GM21390 (cell line): ENCODE data around the gene TMEM273.

Experiments
- ATAC-seq: cut with Tn5 transposase; IDR thresholded peaks from one replicate; pipeline ENCODE4 v1.9.1; 2021; ENCODE audit not compliant: unreplicated experiment

Gene TMEM273

DNA sequence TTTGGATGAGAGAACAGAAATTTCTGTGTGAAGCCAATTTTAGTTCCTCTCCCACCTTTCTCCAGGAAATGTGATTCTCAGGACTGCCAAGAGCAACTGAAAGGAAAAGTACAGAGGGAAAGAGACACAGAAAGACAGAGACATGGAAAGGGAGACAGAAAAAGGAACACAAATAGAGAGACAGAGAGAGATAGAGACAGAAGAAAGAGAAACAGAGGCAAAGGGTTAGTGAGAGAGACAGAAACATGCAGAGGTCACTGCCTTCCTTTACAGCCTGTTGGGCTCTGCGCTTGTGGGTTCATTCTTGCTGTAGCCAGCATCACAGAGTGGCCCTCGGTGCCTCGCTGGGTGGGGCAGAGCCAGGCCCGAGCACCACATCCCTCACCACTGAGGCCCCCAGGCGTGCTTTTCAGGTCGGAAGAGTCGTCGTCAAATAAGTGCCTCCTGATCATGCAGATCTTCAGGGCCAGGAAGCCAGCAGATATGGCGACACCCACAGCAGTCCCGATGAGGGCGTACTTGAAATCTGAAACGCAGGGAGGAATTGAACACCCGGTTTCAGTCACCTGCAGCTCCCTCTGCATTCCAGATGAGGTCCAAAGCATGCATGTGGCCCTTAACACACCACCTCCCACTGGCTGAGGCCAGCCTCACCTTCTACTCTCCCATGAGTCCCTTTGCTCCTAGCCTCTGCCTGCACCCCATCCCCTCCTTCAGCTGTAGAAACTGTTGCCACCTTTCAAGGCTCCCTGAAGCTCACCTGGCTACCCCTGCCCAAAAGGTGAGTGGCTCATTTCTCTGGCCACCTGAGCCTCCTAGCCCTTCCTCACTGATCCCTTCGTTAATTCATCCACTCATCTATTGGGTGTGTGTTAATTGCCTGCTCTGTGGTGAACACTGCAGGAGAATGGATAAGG lies 21.4 kb downstream of the TMEM273 start:
- no peak for ATAC-seq

DNA sequence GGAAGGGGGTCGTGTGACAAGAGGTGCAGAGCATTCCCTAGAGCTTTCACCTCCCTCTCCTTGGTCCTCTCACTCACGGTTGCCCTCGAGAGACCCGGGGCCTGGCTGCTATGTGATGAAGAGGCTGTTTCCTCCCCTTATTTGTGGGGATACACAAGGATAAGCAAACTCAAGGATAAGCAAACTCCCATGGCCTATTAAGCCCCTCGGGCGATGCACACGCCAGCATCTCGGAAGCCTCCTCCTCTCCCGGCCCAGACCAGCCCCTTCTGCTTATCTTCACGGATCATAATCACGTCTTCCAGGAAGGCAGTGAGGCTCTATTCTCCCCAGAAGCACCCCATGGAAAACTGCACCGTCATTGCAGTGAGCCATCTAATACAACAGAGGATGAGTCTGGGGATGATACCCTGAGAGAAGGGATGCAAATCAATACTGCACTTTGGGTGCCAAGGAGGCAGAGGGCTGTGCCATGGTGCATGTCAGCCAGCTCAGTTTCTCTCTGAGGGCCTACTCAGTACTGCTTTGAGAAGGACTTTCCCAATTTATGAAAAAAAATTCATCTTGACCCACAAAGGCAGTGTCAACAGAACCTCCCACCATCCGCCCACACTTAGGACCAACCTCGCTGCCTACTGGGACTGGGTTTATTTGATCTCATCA lies 22.2 kb downstream of the TMEM273 start:
- ATAC-seq, result no peak

DNA sequence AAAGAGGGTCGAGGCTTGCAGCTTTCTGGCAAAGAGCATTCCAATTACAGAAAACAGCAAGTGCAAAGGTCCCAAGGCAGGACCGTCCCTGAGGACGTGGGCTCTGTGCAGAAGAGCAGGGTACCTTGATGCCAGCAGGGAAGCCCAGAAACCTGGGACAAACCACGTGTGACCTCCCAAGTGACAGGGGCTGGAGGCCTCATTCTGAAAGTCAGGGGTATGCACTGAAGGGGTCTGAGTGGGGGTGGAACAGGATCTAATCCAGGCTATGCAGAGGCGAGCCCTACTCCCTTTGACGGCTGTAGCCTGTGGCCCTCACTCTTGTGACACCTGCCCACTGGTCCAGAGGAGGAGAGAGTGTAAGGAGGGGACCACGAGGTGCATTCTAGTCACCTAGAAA lies 22.9 kb downstream of the TMEM273 start:
- no peak for ATAC-seq

DNA sequence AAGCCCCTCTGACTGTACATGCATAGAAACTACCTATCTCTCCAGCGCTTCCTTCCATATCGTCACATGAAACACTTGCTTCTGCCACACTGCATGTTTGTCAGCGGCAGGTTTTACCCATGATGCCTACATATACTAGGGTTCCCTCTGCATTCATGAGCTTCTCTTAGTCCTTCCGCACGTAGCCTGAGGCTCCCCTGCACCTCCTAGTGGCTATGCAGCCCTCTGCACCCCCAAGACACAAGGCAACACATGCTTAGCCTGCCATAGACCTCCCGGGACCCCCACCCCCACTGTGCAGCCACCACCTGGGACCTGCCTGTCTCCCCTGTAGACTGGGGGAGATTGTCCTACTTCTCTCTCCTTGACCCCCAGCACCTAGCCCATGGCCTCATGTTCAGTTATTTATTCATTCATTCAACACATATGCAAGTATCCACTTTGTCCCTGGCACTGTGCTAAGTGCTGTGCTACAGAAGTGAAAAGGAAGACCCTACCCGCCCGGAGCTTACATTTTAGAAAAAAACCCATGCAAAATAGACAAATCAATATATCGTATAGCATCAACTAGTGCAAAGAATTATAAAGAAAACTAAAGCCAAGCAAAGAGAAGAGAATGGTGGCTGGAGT lies 23.5 kb downstream of the TMEM273 start:
- ATAC-seq, result peak; percentile 85

DNA sequence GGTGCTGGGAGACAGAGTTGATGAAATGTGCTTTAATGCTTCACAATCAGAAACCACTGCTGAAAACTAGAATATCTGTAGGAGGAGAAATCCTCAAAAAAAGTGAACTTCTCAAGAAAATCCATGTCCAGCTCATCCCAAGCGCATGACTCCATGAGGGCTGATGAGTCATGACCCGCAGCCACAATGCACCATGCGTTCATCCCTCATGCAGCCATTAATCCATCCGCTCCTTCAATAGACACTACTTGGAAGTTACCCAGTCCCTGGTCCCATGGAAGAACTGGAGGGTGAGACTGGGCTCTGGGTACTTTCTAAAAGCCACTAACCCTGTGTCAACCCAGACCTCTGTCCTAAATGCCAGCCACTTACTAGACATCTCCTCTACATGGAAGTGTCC lies 24.4 kb downstream of the TMEM273 start:
- ATAC-seq, result no peak

DNA sequence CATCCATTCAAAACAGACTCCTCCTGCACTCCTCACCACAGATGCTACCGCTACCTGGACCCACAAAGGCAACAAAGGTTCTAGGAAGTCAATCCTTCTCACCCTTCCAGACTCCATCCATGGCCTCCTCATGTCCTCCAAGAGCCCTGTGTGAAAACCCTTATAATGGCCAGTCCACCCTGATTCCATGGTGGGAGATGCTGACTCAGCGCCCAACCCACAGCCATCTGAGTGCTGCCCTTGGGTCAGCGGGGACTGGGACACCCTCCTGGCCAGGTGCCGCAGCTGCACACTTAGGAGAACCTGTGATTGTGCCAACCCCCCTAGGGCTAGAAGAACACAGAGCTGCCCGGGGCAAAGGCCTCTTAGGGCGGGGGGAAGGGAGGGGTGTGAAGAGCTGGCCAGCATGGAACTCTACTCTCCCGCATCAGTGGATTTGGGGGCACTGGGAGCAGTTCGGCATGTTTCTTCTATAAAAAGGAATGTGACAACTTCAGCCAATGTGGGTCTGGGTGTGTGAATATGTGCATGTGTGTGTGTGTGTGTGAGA lies 25.4 kb downstream of the TMEM273 start:
- no peak for ATAC-seq

DNA sequence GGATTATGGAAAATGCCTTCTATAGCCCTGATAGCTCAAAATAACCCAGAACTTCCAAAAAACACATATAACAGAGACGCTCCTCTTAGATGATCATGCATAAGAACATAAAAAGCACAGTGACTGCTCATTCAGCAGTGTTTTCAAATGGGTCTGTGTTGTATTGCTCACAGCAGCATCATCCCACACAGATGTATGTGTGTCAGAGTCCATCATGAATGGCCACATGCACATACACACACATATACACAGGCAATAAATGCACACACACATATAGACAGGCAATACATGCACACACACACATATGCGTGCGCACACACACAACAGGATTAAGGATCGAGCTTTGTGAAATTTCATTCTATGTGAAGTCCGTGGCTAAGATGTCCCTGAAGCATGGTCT lies 26.1 kb downstream of the TMEM273 start:
- no peak for ATAC-seq

DNA sequence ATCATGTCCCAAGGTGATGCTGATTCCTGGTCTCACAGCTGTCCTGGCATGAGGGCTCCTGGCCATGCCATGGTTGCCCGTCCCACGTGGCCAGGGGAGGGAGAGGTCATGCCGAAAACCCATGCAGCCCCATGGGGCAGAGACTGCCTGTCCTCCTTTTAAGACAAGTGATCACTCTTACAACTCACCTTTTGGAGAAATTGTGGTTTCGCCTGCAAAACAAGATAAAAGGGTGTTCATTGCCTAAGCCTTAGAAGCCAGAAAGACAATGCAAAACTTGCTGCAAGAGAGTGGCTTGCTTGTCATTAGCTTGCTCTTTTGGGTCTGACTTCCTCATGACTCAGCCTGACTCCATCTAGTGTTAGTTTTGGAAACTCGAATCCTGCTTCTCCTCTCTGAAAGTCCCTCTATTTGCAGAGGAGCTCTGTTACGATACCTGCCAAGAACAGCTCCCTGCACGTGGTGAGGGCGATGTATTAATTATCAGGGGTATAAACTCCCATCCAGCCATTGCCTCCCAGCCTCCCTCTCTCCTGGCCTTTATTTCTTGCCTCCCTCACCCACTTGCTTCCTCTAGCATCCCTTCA lies 26.7 kb downstream of the TMEM273 start:
- ATAC-seq, result no peak

DNA sequence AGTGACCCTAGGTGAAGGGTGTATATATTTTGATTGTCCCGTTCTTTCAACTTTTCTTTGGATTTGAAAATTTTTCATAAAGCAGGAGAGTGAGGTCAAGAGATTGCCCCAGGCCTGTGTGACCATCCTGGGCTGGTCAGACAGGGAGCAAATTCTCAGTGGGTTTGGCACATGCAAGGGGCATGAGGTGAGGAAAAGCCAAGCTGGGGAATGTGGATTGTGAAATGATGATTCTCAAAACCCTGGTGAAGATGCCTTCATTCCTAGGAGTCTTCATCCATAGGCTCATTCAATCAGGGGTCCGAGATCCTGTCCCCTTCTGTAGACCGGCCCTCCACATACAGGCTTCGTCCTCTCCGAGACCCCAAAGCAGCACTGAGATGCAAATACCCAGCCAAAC lies 27.4 kb downstream of the TMEM273 start:
- ATAC-seq, result no peak

DNA sequence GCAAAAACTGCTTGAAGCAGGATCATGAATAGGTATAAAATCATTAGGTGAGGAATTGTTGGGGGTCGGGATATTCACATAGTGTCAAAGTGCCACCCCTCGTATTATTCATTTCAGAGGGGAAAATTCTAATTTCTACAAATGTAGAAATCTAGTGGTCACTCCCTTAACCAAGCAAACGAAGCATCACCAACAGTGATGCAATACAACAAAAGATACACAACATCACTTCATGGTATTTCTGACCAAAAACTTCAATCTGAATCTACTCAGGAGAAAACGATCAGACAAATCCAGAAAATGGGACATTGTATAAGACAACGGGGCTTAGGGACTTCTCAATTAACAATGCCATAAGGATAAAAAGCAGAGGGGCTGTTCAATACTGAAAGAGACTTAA lies 28.1 kb downstream of the TMEM273 start:
- no peak for ATAC-seq

DNA sequence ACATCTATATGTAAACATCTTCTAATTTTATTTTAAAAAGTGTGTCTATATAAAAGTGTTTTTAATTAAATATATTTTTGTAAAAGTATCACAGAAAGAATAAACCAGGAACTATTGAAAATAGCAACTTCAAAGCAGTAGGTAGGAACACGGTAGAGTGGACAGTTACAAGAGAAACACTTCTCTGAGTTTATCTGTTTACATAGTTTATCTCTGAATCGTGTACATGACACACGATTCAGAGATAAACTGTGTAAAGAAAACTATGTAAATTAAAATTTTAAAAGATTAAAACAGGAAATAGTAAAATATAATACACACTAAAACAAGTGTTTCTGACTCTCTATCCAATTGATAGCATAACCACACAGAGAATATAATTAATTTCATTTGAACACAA lies 29.3 kb downstream of the TMEM273 start:
- ATAC-seq, result no peak

DNA sequence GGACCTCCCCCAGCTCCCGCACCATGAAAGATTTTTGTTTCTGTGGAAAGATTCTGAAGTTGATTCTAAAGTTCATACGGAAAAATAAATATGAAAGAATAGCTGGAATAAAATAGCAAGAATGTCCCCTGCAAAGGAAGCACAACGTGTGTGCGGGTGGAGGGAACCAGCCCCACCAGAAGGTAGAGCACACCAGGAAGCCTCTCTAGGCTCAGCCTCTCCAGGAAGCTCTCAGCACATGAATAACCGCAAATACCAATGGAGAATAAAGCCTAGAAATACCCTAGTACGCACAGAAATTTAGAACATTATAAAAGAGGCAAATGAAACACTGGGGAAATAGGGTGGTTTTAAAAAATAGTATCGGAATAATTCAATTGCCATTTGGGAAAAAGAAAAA lies 29.8 kb downstream of the TMEM273 start:
- no peak for ATAC-seq

DNA sequence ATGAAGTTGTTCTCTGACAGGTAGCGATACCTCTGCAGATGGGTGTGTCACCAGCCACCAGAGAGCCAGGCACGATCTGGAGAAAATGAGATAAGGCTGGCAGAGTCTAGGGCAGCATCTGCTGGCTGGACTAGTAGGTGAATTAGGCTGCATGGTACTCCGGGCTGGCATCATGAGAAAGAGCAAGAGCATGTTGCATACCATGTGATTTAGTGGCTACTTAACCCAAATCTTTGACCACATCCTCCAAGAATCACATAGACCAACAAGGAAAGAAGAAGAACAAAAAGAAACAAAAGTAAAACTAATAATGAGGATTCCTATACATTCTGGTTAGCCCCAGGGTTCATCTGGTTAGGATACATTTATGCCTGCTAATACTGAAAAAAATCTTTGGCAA lies 31.0 kb downstream of the TMEM273 start:
- ATAC-seq, result no peak

DNA sequence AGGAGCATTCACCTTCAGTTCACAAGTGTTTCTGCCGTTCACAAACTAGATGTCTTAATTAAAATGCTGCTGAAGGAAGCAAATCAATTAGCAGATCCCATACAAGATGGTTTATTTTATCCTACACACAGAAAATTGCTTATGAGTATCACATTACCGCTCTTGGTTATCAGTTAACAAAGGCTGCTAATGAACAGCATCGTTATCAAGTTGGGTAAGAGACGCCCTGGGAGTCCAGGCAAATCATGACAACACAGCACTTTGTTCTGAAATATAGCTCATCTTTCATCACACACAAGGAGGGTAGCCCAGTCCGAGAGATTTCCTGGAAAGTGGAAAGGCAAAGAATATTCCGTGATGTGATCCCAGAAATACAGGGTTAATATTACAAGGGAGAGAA lies 33.5 kb downstream of the TMEM273 start:
- ATAC-seq, result no peak

DNA sequence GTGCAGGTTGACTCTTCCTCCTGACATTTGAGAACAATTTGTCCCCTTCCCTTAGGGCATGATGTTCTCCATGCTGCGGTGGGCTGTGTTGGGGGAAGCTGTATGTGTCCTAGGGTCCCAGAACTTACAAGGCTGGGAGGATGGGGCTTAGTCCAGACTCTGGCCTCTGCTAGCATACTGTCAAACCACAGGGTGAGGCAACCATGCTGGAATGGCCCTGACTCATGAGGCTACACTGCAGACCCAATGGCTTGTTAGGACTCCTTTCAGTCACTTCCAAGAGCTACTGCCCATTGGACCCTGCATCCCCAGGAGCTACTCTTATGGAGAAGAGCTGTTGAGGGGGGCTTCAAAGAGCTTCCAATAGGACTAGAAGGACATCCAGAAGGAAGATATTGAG lies 34.2 kb downstream of the TMEM273 start:
- ATAC-seq, result no peak

DNA sequence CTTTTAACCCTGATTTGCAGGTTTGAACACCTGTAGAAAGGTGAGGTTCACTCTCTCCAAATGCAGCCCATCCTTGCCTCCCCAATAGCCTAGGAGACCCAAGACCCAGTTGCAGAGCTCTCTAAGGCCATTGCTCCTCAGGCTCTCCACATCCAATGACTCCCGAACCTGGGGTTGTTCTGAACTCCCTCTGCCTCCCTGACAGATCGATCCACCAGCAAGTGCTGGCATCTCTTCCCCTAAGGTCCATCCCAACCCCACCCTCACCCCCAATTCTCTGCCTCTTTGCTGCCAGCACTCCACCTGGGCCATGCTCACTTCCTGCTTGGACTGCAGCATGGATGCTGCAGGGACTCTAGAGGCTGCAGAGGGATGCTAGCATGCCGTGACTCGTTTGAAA lies 35.1 kb downstream of the TMEM273 start:
- ATAC-seq, result no peak

DNA sequence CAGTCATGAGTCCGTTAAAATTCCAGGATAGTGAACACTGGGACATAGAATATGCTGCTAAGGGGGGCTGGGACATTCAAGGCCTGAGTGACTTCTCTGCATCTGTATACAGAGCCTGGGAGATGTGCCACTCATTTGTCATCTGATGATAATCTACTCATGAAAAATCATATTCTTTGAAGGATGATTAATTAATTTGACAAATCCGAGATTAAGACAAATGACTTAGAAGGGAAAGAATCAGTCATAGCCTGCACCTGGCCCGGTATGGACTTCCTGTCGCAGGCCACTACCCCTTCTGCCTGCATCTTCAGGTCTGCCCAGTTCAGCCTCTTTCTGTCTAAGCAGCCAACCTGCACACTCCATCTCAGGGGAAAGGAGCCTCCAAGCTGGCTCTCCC lies 35.5 kb downstream of the TMEM273 start:
- ATAC-seq, result no peak

DNA sequence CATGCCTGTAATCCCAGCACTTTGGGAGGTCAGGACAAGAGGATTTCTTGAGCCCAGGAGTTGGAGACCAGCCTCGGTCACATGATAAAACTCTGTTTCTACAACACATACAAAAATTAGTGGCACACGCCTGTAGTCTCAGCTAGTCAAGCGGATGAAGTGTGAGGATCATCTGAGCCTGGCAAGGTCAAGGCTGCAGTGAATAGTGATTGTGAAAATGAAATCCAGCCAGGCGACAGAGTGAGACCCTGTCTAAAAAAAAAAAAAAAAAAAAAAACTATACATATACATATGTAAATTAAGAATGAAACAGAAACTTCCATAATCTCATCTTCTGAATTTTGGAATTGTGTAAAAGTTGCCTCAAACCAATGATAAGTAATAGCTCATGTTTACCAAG lies 36.2 kb downstream of the TMEM273 start:
- no peak for ATAC-seq

DNA sequence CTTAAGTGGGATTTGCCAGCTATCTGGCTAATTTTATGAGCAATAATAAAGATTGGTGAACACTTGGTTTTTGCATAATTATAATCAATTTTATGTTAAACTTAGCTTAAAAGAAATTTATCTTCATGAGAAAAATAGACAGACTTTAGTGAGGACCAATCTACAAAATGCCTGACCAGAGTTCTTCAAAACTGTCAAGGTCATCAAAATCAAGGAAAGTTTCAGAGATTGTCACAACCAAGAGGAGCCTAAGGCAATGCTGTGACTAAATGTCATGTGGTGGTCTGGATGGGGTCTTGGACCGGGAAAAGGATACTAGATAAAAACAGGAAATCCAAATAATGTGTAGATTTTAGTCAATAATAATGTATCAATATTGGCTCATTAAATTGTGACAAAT lies 36.7 kb downstream of the TMEM273 start:
- no peak for ATAC-seq

DNA sequence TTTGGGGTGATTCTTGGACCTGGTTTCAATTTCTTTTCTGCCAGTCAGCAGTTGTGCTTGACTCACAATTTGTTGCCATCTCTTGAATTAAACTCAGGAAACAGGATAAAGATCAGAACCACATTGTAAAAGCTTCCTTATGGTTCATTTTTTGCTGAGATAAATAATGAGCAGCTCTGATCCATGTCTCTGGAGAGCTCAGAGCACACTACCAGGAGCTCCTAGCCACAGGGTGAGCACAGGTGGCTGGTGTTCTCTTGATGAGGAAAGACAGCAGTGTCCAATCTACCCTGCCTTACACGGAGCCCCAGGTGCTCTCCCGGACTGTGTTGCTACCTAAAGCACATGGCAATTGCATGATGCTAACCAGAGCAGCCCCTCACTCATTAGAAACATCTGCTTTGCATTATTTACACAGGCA lies 37.2 kb downstream of the TMEM273 start:
- no peak for ATAC-seq

DNA sequence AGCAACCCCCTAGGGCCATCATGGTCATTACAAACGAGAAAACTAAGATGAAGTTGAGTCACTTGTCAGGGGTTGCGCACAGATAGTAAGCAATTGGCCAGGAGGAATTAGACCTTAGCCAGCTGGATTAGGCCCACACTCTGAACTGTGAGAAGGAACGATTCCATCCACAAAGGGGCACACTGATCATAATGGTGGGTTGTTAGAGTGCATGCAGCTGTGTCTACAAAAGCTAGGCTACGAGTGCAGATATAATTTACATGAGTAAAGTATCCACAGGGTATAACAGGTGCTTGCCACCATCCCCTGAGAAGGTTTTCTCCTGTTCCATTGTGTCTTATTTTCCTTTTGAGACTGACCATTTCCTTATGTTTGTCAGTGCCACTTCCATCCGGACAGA lies 37.8 kb downstream of the TMEM273 start:
- ATAC-seq, result no peak
